Testis (tissue), 2 donors: ENCODE measurements around the gene C1orf50.

ENCODE experiments used
- POLR2A ChIP-seq: fragments of 450-650 bp; IDR thresholded peaks from one replicate; pipeline ENCODE4 v1.6.1; 2017; ENCODE audit warnings: antibody characterized with exemption, mild to moderate bottlenecking, moderate library complexity
- TF ChIP-seq, protein P1 (sequence below), 3 experiments: fragments of 450-650 bp in 2 of 3; fragments of 200-600 bp in 1 of 3; sonication (generic) in 1 of 3; IDR thresholded peaks; one replicate each; pipeline ENCODE4 v1.5.1; 2016 to 2019; ENCODE audit warnings: antibody characterized with exemption in 3 of 3, mild to moderate bottlenecking in 2 of 3, moderate library complexity in 1 of 3

DNA sequence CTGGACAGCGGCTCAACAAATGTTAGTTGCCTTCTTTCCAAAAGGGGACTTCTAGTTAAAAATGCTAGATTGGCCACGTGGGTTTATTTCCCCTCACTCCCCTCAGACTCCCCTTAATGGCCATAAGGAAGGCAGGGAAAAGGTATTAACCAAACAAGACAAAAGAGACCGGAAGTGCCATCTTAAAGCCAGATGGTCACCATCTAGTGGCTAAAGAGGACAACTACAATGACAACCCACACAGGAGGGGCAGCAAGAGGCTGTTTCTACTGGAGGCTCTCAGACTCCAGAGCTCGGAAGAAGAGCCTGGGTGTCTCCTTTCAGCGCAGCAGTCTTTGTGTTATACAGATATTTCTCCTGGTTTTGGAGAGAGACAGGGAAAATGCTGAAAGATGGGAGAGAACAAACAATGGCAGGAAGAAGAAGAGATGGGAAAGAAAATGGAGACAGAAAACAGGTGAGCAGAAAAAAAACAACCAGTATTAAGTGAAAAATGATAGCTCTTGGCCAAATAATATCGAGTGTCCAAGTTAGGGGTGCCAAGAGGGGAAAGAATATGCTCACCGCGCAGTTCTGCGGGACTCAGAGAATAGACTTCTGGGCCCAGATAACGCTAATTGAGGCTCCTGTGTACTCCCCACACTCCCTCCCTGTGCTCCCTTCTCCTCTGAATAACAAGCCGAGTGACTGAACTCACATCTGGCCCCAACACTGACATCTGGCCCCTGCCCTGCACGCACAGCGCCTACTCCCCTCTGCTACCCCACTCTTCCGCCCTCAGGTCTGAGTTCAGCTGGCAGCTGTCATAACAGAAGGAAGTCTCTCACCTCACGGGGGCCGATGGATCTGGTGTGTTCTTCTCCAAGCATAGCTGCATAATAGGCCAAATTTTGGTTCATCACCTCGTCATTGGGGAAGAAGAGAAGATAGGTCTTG is 9.8 kb upstream of the C1orf50 start:
- no peak for TF ChIP-seq POLR2A
- TF ChIP-seq, protein P1, sequence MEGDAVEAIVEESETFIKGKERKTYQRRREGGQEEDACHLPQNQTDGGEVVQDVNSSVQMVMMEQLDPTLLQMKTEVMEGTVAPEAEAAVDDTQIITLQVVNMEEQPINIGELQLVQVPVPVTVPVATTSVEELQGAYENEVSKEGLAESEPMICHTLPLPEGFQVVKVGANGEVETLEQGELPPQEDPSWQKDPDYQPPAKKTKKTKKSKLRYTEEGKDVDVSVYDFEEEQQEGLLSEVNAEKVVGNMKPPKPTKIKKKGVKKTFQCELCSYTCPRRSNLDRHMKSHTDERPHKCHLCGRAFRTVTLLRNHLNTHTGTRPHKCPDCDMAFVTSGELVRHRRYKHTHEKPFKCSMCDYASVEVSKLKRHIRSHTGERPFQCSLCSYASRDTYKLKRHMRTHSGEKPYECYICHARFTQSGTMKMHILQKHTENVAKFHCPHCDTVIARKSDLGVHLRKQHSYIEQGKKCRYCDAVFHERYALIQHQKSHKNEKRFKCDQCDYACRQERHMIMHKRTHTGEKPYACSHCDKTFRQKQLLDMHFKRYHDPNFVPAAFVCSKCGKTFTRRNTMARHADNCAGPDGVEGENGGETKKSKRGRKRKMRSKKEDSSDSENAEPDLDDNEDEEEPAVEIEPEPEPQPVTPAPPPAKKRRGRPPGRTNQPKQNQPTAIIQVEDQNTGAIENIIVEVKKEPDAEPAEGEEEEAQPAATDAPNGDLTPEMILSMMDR (IDR thresholded peaks at IDR 0.05): peak; percentile 14 to 68 (median 54)
